LNCaP clone FGC (cell line): ENCODE data around the gene CXCL9.

Experiments used
- DNase-seq: peaks from one replicate; pipeline ENCODE4 v3.0.0-alpha.2; 2011; ENCODE audit warnings: low read depth
- H3K4me3 ChIP-seq: 2 replicates; pipeline ENCODE4 v1.5.1; 2011; ENCODE audit warnings: mild to moderate bottlenecking, low read depth, low read length, control low read depth
- TF ChIP-seq, protein P1 (sequence below): IDR thresholded peaks from 2 replicates; pipeline ENCODE4 v1.5.1; 2012; ENCODE audit warnings: mild to moderate bottlenecking; ENCODE audit not compliant: control insufficient read depth, insufficient read depth; ENCODE audit errors: extremely low read depth

Gene CXCL9

DNA sequence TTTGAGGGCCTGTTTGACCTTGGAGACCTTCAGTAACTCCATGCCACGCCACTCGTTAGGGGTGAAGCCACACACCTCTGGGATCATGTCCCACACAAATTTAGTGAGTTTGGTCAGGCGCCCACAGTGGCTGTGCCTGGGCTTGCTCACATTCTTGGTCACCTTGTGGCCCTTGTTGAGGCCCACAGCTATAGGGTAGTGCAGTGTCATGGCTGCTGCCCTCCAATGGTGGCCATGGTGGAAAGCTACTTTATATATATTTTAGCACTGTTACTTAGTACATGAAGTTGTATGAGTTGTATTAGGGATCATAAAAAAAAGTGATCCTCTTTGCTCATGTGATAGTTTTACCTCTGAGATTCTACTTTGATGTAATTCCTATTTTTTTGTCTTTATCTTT is 29.5 kb upstream of the CXCL9 start:
- no peak for DNase-seq
- TF ChIP-seq, protein P1, sequence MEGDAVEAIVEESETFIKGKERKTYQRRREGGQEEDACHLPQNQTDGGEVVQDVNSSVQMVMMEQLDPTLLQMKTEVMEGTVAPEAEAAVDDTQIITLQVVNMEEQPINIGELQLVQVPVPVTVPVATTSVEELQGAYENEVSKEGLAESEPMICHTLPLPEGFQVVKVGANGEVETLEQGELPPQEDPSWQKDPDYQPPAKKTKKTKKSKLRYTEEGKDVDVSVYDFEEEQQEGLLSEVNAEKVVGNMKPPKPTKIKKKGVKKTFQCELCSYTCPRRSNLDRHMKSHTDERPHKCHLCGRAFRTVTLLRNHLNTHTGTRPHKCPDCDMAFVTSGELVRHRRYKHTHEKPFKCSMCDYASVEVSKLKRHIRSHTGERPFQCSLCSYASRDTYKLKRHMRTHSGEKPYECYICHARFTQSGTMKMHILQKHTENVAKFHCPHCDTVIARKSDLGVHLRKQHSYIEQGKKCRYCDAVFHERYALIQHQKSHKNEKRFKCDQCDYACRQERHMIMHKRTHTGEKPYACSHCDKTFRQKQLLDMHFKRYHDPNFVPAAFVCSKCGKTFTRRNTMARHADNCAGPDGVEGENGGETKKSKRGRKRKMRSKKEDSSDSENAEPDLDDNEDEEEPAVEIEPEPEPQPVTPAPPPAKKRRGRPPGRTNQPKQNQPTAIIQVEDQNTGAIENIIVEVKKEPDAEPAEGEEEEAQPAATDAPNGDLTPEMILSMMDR = no peak
- H3K4me3 ChIP-seq = no peak overlapping the region

DNA sequence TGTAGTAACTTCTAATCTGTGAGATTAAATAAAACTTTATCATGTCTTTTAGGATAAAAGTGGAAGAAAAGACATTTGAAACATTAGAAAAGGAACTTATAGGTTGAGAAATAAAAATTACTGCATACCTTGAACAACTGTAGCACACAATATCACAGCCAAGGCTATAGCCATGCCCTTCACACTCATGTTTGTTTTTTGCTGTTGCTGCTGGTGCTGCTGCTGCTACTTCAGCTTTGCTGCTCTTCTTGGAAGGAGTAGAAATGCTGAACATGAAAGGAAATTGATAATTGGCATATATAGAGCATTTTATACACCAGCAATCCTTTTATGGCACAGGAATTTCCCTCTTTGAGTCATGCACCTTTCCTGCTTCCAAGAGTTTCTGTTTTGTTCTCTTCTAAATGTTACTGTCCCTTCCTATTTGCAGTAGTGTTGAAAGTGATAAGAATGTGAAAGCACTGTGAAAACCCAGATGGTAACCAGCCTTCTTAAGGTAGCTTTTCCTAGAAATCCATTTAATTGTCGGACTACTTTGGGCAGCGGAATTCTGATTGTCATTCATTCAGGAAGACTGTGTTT is 28.6 kb upstream of the CXCL9 start, which contains the start of gene CXCL11:
CXCL11 (minus strand) TSS at position 272 of the 582 bp plus-strand sequence; CDS start at position 189, 83 bp downstream.
- DNase-seq = no peak
- no peak within 1 kb of the TSS for H3K4me3 ChIP-seq
- TF ChIP-seq, protein P1 = no peak

- TF ChIP-seq, protein P1 = no peak
- no peak overlapping the region for H3K4me3 ChIP-seq
- DNase-seq = no peak
Observed at GRCh38 chr4:76035141-76035540, 27.8 kb upstream of the CXCL9 start.

DNA sequence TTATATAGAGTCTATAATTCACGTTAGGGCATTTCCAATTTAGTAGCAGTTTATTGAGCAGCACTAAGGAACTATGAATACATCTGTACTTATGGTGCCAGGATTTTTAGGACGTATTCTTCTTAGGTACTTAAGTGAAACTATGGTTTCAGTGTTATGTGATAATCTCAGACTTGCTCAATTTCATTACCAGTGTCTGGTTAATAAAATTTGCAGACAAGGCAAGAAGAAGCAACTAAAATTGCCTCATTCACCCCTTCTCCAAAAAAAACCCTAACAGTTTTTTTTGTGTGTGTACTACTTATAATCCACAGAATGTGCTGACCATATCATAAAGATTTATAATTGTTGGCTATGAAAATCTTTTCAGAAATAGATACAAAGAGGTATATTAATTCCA is 22.0 kb upstream of the CXCL9 start:
- DNase-seq = no peak
- no peak overlapping the region for H3K4me3 ChIP-seq
- TF ChIP-seq, protein P1 = no peak

DNA sequence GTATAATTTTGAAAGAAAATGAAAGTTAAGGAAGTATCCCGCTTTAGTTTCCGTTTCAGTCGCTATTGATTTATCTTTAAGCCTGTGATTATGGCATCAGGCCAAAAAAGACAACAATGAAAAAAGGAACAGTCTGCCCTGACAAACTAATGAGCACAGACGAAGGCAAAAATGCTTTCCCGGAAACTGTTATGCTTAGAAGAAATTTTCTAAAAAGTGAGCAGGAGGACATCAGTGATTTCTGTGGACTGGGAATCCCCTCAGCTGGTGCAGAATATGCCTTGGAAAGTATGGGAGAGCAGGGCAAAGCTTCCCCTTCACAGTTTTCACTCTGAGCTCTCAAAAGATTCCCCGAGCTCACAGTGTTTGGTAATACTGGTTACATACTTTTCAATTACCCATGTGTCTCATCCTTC is 21.0 kb upstream of the CXCL9 start:
- peak overlapping the region; percentile 17; the same call in 1 of the 2 replicates for H3K4me3 ChIP-seq
- DNase-seq = no peak
- TF ChIP-seq, protein P1 = no peak

GRCh38 chr4:76024065-76024464 is 16.8 kb upstream of the CXCL9 start:
- TF ChIP-seq, protein P1 = no peak
- no peak for DNase-seq
- H3K4me3 ChIP-seq = no peak overlapping the region

DNA sequence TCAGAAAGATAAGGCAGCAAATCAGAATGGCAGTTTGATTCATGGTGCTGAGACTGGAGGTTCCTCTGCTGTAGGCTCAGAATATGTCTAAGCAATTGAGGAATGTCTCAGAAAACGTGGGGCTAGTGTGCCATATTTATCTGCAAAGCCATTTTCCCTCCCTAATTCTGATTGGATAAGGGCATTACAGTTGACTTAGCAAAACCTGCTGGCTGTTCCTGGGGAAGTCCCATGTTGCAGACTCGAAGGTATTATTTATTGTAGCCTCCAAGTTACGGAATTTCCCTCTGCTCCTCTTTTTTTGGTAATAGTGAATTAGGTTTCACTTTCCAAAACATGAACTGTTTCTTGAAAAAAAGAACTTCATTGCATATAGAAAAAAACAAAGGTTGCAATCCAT is 16.1 kb upstream of the CXCL9 start, which contains the start of gene CXCL10:
CXCL10 (minus strand) TSS at position 109 of the 400 bp plus-strand sequence; CDS start at position 43, 66 bp downstream.
- TF ChIP-seq, protein P1 = no peak

More for the DNA sequence above, 16.1 kb upstream of the CXCL9 start, which contains the start of gene CXCL10:
- no peak for DNase-seq
- H3K4me3 ChIP-seq = no peak within 1 kb of the TSS
